Measurements from ENCODE around the gene PPP3CA. TPM values are rescaled to one million over a fixed set of nuclear protein-coding genes. Genes with fewer than 3 reads are reported as not detected.
A peak's percentile ranks its signal among the peaks of the same experiment; 100 is the strongest.

PPP3CA gene
- total RNA-seq (31.5 TPM), polyA plus RNA-seq (ENCODE audit: insufficient read depth, low read depth, low replicate concordance) (6.9 TPM)
- long read RNA-seq, donor 1, partial matches to known transcripts: 51 of 54 reads
- long read RNA-seq, donor 1, other reads (novel, unspliced or antisense): 0 of 54 reads
- long read RNA-seq, donor 2, transcript PPP3CA-202 (13 exons, 3,604 nt): major isoform, 5 of 5 reads
- long read RNA-seq, donor 2, partial matches to known transcripts: 0 of 5 reads
- long read RNA-seq, donor 2, other reads (novel, unspliced or antisense): 0 of 5 reads
- long read RNA-seq, donor 3, partial matches to known transcripts: 85 of 87 reads
- long read RNA-seq, donor 3, other reads (novel, unspliced or antisense): 0 of 87 reads
- long read RNA-seq, donor 4, transcript PPP3CA-202 (13 exons, 3,604 nt): major isoform, 7 of 93 reads
- long read RNA-seq, donor 4, partial matches to known transcripts: 81 of 93 reads
- long read RNA-seq, donor 4, other reads (novel, unspliced or antisense): 5 of 93 reads
- long read RNA-seq, donor 5: 0 reads
- long read RNA-seq, donor 6: 0 reads
- long read RNA-seq, donor 7, full-length matches to known transcripts: 13 of 22 reads
- long read RNA-seq, donor 7, partial matches to known transcripts: 4 of 22 reads
- long read RNA-seq, donor 7, other reads (novel, unspliced or antisense): 5 of 22 reads
- long read RNA-seq, donor 8, partial matches to known transcripts: 0 of 3 reads
- long read RNA-seq, donor 8, other reads (novel, unspliced or antisense): 0 of 3 reads
- long read RNA-seq, donor 9, partial matches to known transcripts: 0 of 4 reads
- long read RNA-seq, donor 9, other reads (novel, unspliced or antisense): 0 of 4 reads
- long read RNA-seq, donor 10, partial matches to known transcripts: 67 of 69 reads
- long read RNA-seq, donor 10, other reads (novel, unspliced or antisense): 0 of 69 reads

GRCh38 chr4:101347267-101347556, at the start of gene PPP3CA:
PPP3CA (minus strand) TSS chr4:101347526.
- no peak for TF ChIP-seq CTCF (IDR thresholded peaks at IDR 0.05; ENCODE audit: borderline replicate concordance, extremely low read depth, insufficient read depth)
- Histone ChIP-seq H3K27ac (ENCODE audit: low read depth in 2 of 2, low read length in 2 of 2) (peak within 1 kb of the TSS; percentile 96 to 98), H3K9me3 (ENCODE audit: control insufficient read depth in 2 of 3, insufficient read depth in 1 of 3, low read length in 3 of 3) (no peaks in the 10 kb centered on the region), H3K9ac (ENCODE audit: low read length in 3 of 3) (peak within 1 kb of the TSS; percentile 87 to 95 (median 89)), H3K4me1 (ENCODE audit: control insufficient read depth in 2 of 3, insufficient read depth in 2 of 3, low read depth in 1 of 3, low read length in 3 of 3) (peaks cover 0 to 11% (median 5%) of the 10 kb centered on the region in 3 donors), H3K27me3 (ENCODE audit: control insufficient read depth, insufficient read depth, low read length) (no peaks in the 10 kb centered on the region), H3K36me3 (ENCODE audit: control insufficient read depth in 2 of 3, insufficient read depth in 3 of 3, low read length in 3 of 3) (no peaks in the 10 kb centered on the region), H3K4me3 (ENCODE audit: low read length in 3 of 3) (peak within 1 kb of the TSS; percentile 85 to 95 (median 90))
- FAIRE-seq (no peak), DNase-seq (no peak)
- intact Hi-C loops (cut with DNase I): no loop called here

DNA sequence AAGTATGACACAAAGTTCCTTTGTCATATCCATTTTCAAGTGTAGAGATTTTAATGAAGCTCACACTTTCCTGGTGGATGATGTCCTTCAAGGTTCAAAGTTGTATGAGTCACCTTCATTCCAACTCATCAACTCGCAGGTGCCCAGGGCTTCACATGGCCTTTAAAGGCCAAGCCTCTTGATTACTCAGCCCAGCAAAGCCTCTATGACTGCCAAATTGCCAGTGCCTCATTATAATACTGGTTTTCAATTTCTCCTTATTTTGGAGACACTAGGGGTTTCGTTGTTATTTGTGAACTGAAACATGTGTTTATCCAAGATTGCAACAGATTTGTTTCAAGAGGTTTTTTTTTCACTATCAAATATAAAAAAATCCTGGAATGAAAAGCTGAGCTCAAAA, 45.9 kb upstream of the PPP3CA start:
- intact Hi-C loops (cut with DNase I): no loop called here
- H3K36me3 ChIP-seq (ENCODE audit: control insufficient read depth in 2 of 3, insufficient read depth in 3 of 3, low read length in 3 of 3): no peaks in the 10 kb centered on the region
- no peak overlapping the region for H3K27ac ChIP-seq (ENCODE audit: low read depth in 2 of 2, low read length in 2 of 2)
- DNase-seq (peak in 1 of 5 donors; percentile 2), FAIRE-seq (peak; percentile 52)
- H3K9ac ChIP-seq (ENCODE audit: low read length in 3 of 3): no peak overlapping the region
- no peaks in the 10 kb centered on the region for H3K9me3 ChIP-seq (ENCODE audit: control insufficient read depth in 2 of 3, insufficient read depth in 1 of 3, low read length in 3 of 3)
- H3K27me3 ChIP-seq (ENCODE audit: control insufficient read depth, insufficient read depth, low read length): no peaks in the 10 kb centered on the region
- no peak for TF ChIP-seq CTCF (IDR thresholded peaks at IDR 0.05; ENCODE audit: borderline replicate concordance, extremely low read depth, insufficient read depth)
- H3K4me1 ChIP-seq (ENCODE audit: control insufficient read depth in 2 of 3, insufficient read depth in 2 of 3, low read depth in 1 of 3, low read length in 3 of 3): no peaks in the 10 kb centered on the region
- no peak overlapping the region for H3K4me3 ChIP-seq (ENCODE audit: low read length in 3 of 3)

DNA sequence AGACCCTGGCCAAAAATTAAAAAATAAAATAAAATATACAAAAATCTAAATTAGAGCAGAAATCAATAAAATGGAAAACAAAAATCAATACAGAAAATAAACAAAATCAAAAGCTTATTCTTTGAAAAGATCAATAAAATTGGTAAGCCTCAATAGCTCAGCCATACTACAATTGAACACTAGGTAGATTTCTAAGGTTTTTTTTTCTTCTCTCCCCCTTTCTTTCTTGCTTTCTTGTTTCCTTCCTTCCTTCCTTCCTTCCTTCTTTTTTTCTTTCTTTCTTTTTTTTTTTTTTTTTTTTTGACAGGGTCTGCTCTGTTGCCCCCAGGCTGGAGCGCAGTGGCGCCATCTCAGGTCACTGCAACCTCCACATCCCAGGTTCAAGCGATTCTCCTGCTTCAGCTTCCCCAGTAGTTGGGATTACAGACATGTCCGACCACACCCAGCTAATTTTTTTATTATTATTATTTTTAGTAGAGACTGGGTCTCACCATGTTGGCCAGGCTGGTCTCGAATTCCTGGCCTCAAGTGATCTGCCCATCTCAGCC, 23.4 kb upstream of the PPP3CA start:
- DNase-seq: no peak
- no peak for TF ChIP-seq CTCF (IDR thresholded peaks at IDR 0.05; ENCODE audit: borderline replicate concordance, extremely low read depth, insufficient read depth)
- intact Hi-C loops (cut with DNase I): no loop called here
- H3K9ac ChIP-seq (ENCODE audit: low read length in 3 of 3): no peak overlapping the region
- H3K36me3 ChIP-seq (ENCODE audit: control insufficient read depth in 2 of 3, insufficient read depth in 3 of 3, low read length in 3 of 3): no peaks in the 10 kb centered on the region
- H3K4me3 ChIP-seq (ENCODE audit: low read length in 3 of 3): no peak overlapping the region
- no peaks in the 10 kb centered on the region for H3K4me1 ChIP-seq (ENCODE audit: control insufficient read depth in 2 of 3, insufficient read depth in 2 of 3, low read depth in 1 of 3, low read length in 3 of 3)
- FAIRE-seq: no peak
- no peaks in the 10 kb centered on the region for H3K27me3 ChIP-seq (ENCODE audit: control insufficient read depth, insufficient read depth, low read length)
- no peaks in the 10 kb centered on the region for H3K9me3 ChIP-seq (ENCODE audit: control insufficient read depth in 2 of 3, insufficient read depth in 1 of 3, low read length in 3 of 3)
- H3K27ac ChIP-seq (ENCODE audit: low read depth in 2 of 2, low read length in 2 of 2): no peak overlapping the region
